RWPE2 (cell line): ENCODE measurements around the gene PRSS33.

ENCODE experiments used
- ATAC-seq: fragments of 200-7000 bp; cut with Tn5 transposase; 3 replicates; pipeline ENCODE4 v1.9.1; 2021; ENCODE audit warnings: low read depth
- DNase-seq: peaks from one replicate; pipeline ENCODE4 v3.0.0-alpha.2; 2020; ENCODE audit warnings: low spot score
- H3K27ac ChIP-seq: fragments of 450-650 bp; 2 replicates; pipeline ENCODE4 v1.5.1; 2017; ENCODE audit warnings: mild to moderate bottlenecking; ENCODE audit not compliant: poor library complexity, severe bottlenecking
- H3K27me3 ChIP-seq: fragments of 250-450 bp; sonication (Bioruptor Pico); 2 replicates; pipeline ENCODE4 v1.5.1; 2021; ENCODE audit warnings: mild to moderate bottlenecking, moderate library complexity; ENCODE audit not compliant: insufficient read depth, poor library complexity, severe bottlenecking
- H3K36me3 ChIP-seq: fragments of 250-450 bp; sonication (Bioruptor Pico); 2 replicates; pipeline ENCODE4 v1.5.1; 2020; ENCODE audit warnings: low read depth, mild to moderate bottlenecking, moderate library complexity
- H3K4me1 ChIP-seq: fragments of 250-450 bp; sonication (Bioruptor Pico); 2 replicates; pipeline ENCODE4 v1.5.1; 2021; ENCODE audit warnings: mild to moderate bottlenecking, moderate library complexity; ENCODE audit not compliant: insufficient read depth, poor library complexity, severe bottlenecking
- H3K4me3 ChIP-seq: fragments of 250-450 bp; sonication (Bioruptor Pico); 2 replicates; pipeline ENCODE4 v1.5.1; 2021; ENCODE audit warnings: mild to moderate bottlenecking, moderate library complexity; ENCODE audit not compliant: severe bottlenecking
- H3K9me3 ChIP-seq: fragments of 250-450 bp; sonication (Bioruptor Pico); 2 replicates; pipeline ENCODE4 v1.5.1; 2021; ENCODE audit warnings: mild to moderate bottlenecking, moderate library complexity; ENCODE audit not compliant: severe bottlenecking
- CTCF ChIP-seq: fragments of 450-650 bp; IDR thresholded peaks from one replicate; pipeline ENCODE4 v1.5.1; 2017; ENCODE audit warnings: mild to moderate bottlenecking, moderate library complexity; ENCODE audit not compliant: poor library complexity, severe bottlenecking

The PRSS33 gene

DNA sequence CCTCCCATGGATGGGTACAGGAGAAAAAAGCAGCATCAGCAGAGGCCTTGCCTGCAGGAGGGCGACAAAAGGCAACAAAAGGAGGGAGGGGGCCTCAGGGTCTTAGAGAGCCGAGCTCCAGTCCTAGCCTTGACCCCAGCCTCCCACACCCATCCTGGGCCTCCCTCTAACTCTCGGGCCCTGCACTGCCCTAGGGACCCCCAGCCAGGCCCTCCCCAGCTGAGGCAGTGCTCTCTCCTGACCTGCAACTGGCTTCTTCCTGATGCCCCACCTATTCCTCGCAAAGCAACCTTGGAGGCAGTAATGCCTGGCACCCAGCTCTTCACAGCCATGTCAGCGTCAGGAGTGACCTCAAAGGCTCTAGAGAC is 50.1 kb downstream of the PRSS33 start:
- no peak for TF ChIP-seq CTCF
- Histone ChIP-seq H3K27ac (no peak overlapping the region), H3K27me3 (no peaks in the 10 kb centered on the region), H3K4me1 (no peaks in the 10 kb centered on the region), H3K36me3 (no peaks in the 10 kb centered on the region), H3K9me3 (no peaks in the 10 kb centered on the region), H3K4me3 (no peak overlapping the region)
- ATAC-seq: no peak
- DNase-seq: no peak

DNA sequence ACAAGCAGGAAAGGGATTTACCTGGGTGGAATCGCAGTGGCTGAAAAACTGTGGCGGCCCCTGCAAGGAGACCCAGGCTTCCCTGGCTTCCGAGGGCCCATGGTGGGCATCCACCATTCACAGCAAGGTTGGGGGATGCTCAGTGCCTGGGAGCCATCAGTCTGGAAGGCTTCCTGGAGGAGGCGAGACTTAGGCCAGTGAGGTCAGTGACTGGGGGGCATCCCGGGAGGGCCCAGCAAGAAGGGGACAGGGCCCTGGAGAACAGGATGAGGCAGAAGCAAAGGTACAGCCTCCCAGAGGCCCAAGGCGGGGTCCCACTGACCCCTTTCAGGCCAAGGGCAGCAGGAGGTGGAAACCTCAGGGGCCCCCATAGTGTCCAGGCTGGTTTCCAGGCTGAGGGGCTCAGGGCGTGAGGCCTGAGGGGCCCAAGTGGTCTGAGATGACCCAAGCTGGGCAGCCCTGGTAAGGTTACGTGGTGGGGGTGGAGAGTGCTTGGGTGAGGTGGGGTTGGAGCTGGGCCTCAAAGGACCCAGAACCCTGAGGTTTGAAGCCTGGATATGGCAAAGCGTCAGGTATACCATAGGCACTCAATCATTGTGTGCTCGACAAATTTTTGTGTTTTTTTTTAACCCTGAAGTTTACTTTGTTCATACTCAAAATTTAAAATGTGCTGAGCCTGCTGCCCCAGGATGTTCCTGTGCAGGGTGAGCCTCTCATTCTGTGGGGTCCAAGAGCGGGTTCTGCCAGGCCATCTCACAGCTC is 50.7 kb downstream of the PRSS33 start:
- TF ChIP-seq CTCF: no peak
- Histone ChIP-seq H3K27ac (no peak overlapping the region), H3K4me3 (no peak overlapping the region), H3K9me3 (no peaks in the 10 kb centered on the region), H3K36me3 (no peaks in the 10 kb centered on the region), H3K4me1 (no peaks in the 10 kb centered on the region), H3K27me3 (no peaks in the 10 kb centered on the region)
- ATAC-seq (no peak), DNase-seq (no peak)

DNA sequence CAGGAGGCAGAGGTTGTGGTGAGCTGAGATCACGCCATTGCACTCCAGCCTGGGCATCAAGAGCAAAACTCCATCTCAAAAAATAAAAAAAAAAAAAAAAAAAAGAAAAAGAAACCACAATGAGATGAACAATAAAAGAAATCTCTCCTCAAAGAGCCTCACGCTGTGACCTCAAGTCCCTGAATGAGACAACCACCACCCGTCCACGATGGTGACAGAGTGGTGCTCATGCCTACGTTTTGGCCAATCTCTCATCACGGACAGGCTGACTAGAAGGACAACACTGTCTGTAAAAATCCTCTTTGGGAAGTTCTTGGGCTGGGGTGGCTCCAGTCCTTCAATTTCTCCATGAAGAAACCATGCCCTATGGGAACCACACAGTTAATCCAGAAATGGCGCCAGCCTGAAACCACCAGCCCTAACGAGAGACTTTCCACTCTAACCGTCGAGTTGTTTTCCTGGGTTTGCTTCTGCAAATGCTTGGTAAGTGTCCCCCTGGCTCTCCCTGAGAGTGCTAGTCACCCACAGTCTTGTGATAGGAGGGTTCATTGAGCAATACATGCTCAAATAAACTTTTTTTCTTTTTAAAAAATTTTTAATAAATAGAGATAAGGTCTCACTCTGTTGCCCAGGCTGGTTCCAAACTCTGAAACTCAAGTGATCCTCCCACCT is 52.4 kb downstream of the PRSS33 start:
- no peak overlapping the region for H3K4me3 ChIP-seq
- H3K27me3 ChIP-seq: no peaks in the 10 kb centered on the region
- TF ChIP-seq CTCF: no peak
- no peak overlapping the region for H3K27ac ChIP-seq
- H3K9me3 ChIP-seq: no peaks in the 10 kb centered on the region
- H3K4me1 ChIP-seq: no peaks in the 10 kb centered on the region
- no peaks in the 10 kb centered on the region for H3K36me3 ChIP-seq
- ATAC-seq (no peak), DNase-seq (no peak)
